SIG-M5 treated with dmso at 0.1 percent for 504 hours (cell line): ENCODE data around the gene TOM1.
A peak's percentile ranks its signal among the peaks of the same experiment; 100 is the strongest.

Experiments used
- DNase-seq: peaks from one replicate; lab custom pipeline; 2025; ENCODE audit not compliant: unreplicated experiment; lab: John Stamatoyannopoulos, UW

The TOM1 gene

GRCh38 chr22:35367331-35367886, 67.7 kb downstream of the TOM1 start:
- peak; percentile 71 for DNase-seq

- DNase-seq: no peak
Observed at GRCh38 chr22:35368386-35368785, 68.7 kb downstream of the TOM1 start.

- no peak for DNase-seq
Observed at GRCh38 chr22:35369996-35370395, 70.3 kb downstream of the TOM1 start.

GRCh38 chr22:35373781-35374180, 74.1 kb downstream of the TOM1 start:
- no peak for DNase-seq

- DNase-seq: no peak
Observed at GRCh38 chr22:35375031-35375430, 75.3 kb downstream of the TOM1 start.

- no peak for DNase-seq
Observed at GRCh38 chr22:35375526-35375925, 75.8 kb downstream of the TOM1 start.

- DNase-seq: peak; percentile 96
Observed at GRCh38 chr22:35376728-35377472, 77.2 kb downstream of the TOM1 start.

GRCh38 chr22:35377735-35378134, 78.0 kb downstream of the TOM1 start:
- DNase-seq: no peak

- DNase-seq: no peak
Observed at GRCh38 chr22:35378621-35379020, 78.9 kb downstream of the TOM1 start.

GRCh38 chr22:35379146-35379993, 79.7 kb downstream of the TOM1 start:
- DNase-seq: no peak

GRCh38 chr22:35380013-35380412, 80.3 kb downstream of the TOM1 start:
- DNase-seq: no peak

GRCh38 chr22:35380537-35381423, 81.1 kb downstream of the TOM1 start, which contains the start of gene HMOX1:
Gene HMOX1, plus strand, starts transcription at chr22:35381096. Its CDS starts 78 bp downstream, at chr22:35381174.
- peak; percentile 47 for DNase-seq

- DNase-seq: no peak
Observed at GRCh38 chr22:35381424-35382009, 81.8 kb downstream of the TOM1 start.

GRCh38 chr22:35383679-35384071, 84.0 kb downstream of the TOM1 start:
- no peak for DNase-seq

GRCh38 chr22:35384527-35384926, 84.8 kb downstream of the TOM1 start:
- DNase-seq: no peak

GRCh38 chr22:35384975-35385588, 85.4 kb downstream of the TOM1 start:
- DNase-seq: no peak

GRCh38 chr22:35386670-35387288, 87.1 kb downstream of the TOM1 start:
- DNase-seq: no peak

- DNase-seq: no peak
Observed at GRCh38 chr22:35390933-35391332, 91.2 kb downstream of the TOM1 start.

GRCh38 chr22:35392357-35392756, 92.7 kb downstream of the TOM1 start:
- DNase-seq: no peak
